K562 (cell line): Measurements from ENCODE around the gene SPHKAP. TPM values are rescaled to one million over a fixed set of nuclear protein-coding genes. Genes with fewer than 3 reads are reported as not detected.

Experiments
- ATAC-seq: fragments of 200-7000 bp; cut with Tn5 transposase; 3 replicates; pipeline ENCODE4 v1.9.1; 2020; ENCODE audit warnings: moderate library complexity
- BruUV-seq: library from RNA; stranded (reverse); fragments of 400-500 nt; replicated peaks from 2 replicates; lab custom pipeline; 2021; lab: Mats Ljungman, UMichigan
- CTCF ChIA-PET: fragments of 300-600 bp; formaldehyde crosslinking; extraction: SDS; loops from one replicate; lab custom pipeline; 2021; ENCODE audit warnings: low intra/inter-chr PET ratio; lab: Yijun Ruan, JAX
- POLR2A ChIA-PET: fragments of 300-600, 350-650 bp; sonication (Branson Sonifier 250); formaldehyde crosslinking; extraction: SDS; loops from one replicate; lab custom pipeline; 2021; ENCODE audit warnings: antibody characterized with exemption, inconsistent platforms; lab: Yijun Ruan, JAX
- DNase-seq, 4 experiments: peaks; one replicate each; pipeline versions ENCODE4 v3.0.0 to v3.0.0-alpha.2; 2011 to 2018; ENCODE audit warnings: low spot score in 3 of 4, mixed read lengths in 3 of 4; ENCODE audit errors: extremely low read depth in 1 of 4
- FAIRE-seq: peaks from 2 replicates; lab custom pipeline; 2011; peaks lifted over from hg19 to GRCh38; lab: Jason Lieb, UNC
- H2AFZ ChIP-seq: 2 replicates; pipeline ENCODE4 v1.6.0; 2011; ENCODE audit warnings: low read depth, low read length, control low read depth, inconsistent platforms
- H3K27ac ChIP-seq: fragments of 200-600 bp; 3 replicates; pipeline ENCODE4 v1.8.0; 2011; ENCODE audit warnings: low read depth, mild to moderate bottlenecking, control low read depth, inconsistent platforms, low read length, moderate library complexity, mixed read lengths; ENCODE audit errors: extremely low read depth
- H3K27me3 ChIP-seq, 2 experiments: fragments of 300-600 bp in 1 of 2; 2 replicates in 1 of 2; 3 replicates in 1 of 2; pipeline versions ENCODE4 v1.6.0 to v1.8.0; 2011; ENCODE audit warnings: inconsistent platforms in 2 of 2, low read length in 2 of 2, mild to moderate bottlenecking in 1 of 2, mixed read lengths in 1 of 2, moderate library complexity in 1 of 2; ENCODE audit not compliant: control insufficient read depth in 2 of 2, insufficient read depth in 2 of 2
- H3K36me3 ChIP-seq: fragments of 300-600 bp; 3 replicates; pipeline ENCODE4 v1.8.0; 2011; ENCODE audit warnings: mild to moderate bottlenecking, low read length, inconsistent platforms; ENCODE audit not compliant: control insufficient read depth, insufficient read depth
- H3K4me1 ChIP-seq, 2 experiments: fragments of 200-600 bp in 1 of 2; replicated peaks in 1 of 2; 2 replicates in 1 of 2; 3 replicates in 1 of 2; pipeline versions ENCODE4 v1.5.1 to v1.8.0; 2011; ENCODE audit warnings: inconsistent platforms in 2 of 2, low read length in 2 of 2, mild to moderate bottlenecking in 1 of 2, mixed read lengths in 1 of 2, moderate library complexity in 1 of 2; ENCODE audit not compliant: control insufficient read depth in 2 of 2, insufficient read depth in 2 of 2
- H3K4me2 ChIP-seq: 2 replicates; pipeline ENCODE4 v1.6.1; 2011; ENCODE audit warnings: low read length, control low read depth, inconsistent platforms, mixed read lengths; ENCODE audit not compliant: insufficient read depth
- H3K4me3 ChIP-seq: fragments of 200-600 bp; sonication (generic), shearing (Covaris generic); 2 replicates; pipeline ENCODE4 v1.5.1; 2016; ENCODE audit warnings: control low read depth, inconsistent platforms
- H3K79me2 ChIP-seq: fragments of 200-600 bp; 3 replicates; pipeline ENCODE4 v1.8.0; 2011; ENCODE audit warnings: low read length, inconsistent platforms; ENCODE audit not compliant: control insufficient read depth, insufficient read depth
- H3K9ac ChIP-seq, 2 experiments: 2 replicates each; pipeline versions ENCODE4 v1.6.0 to v1.6.1; 2011; ENCODE audit warnings: low read depth in 2 of 2, low read length in 2 of 2, control low read depth in 1 of 2, inconsistent platforms in 1 of 2, mild to moderate bottlenecking in 1 of 2, mixed read lengths in 1 of 2; ENCODE audit not compliant: insufficient read depth in 1 of 2
- H3K9me1 ChIP-seq: one replicate; pipeline ENCODE4 v1.6.0; 2011; ENCODE audit warnings: inconsistent platforms, mild to moderate bottlenecking, low read length, moderate library complexity; ENCODE audit not compliant: control insufficient read depth, insufficient read depth
- H3K9me3 ChIP-seq: replicated peaks from 2 replicates; pipeline ENCODE4 v1.5.1; 2011; ENCODE audit warnings: low read depth, low read length, inconsistent platforms; ENCODE audit not compliant: control insufficient read depth, insufficient read depth
- H4K20me1 ChIP-seq: replicated peaks from 2 replicates; pipeline ENCODE4 v1.6.1; 2011; ENCODE audit warnings: low read length, inconsistent platforms, mixed read lengths; ENCODE audit not compliant: control insufficient read depth, insufficient read depth
- BCL6 ChIP-seq: fragments of 250-450 bp; sonication (Bioruptor Pico); IDR thresholded peaks from 2 replicates; pipeline ENCODE4 v1.4.0; 2020
- CGGBP1 ChIP-seq: fragments of 250-450 bp; sonication (Bioruptor Pico); IDR thresholded peaks from 2 replicates; pipeline ENCODE4 v1.9.0; 2021; ENCODE audit warnings: mild to moderate bottlenecking
- HDAC1 ChIP-seq, 2 experiments: fragments of 450-650 bp; IDR thresholded peaks; 2 replicates each; pipeline ENCODE4 v1.6.1; 2016 to 2017; ENCODE audit warnings: inconsistent platforms in 1 of 2, mild to moderate bottlenecking in 1 of 2, moderate library complexity in 1 of 2
- RBM17 ChIP-seq: fragments of 200-400 bp; formaldehyde crosslinking; IDR thresholded peaks from 2 replicates; pipeline ENCODE4 v1.6.1; 2017; ENCODE audit warnings: low read depth, mild to moderate bottlenecking, low read length, borderline replicate concordance
- TEAD1 ChIP-seq, 2 experiments: fragments of 450-650 bp in 1 of 2; sonication (generic) in 1 of 2; formaldehyde crosslinking; IDR thresholded peaks; 2 replicates each; pipeline versions ENCODE4 v1.4.0 to v1.8.0; 2020 to 2022; ENCODE audit warnings: mild to moderate bottlenecking in 2 of 2, missing genetic modification reagents in 1 of 2
- ZBED1 ChIP-seq: IDR thresholded peaks from 2 replicates; pipeline ENCODE4 v1.6.1; 2014
- ZNF79 ChIP-seq: fragments of 250-450 bp; sonication (Bioruptor Pico); IDR thresholded peaks from 2 replicates; pipeline ENCODE4 v1.4.0; 2020; ENCODE audit warnings: low read depth, mild to moderate bottlenecking, moderate library complexity
- WGBS: fragments of 100-300 bp; shearing (Covaris generic); methylation state at CpG from one replicate; pipeline ENCODE4 v1.1.6; 2016; ENCODE audit warnings: low coverage, mixed read lengths; ENCODE audit not compliant: insufficient coverage; ENCODE audit errors: missing lambda C conversion rate; 5-methylcytosine and 5-hydroxymethylcytosine counted together
- in situ Hi-C: fragments of 300-500 bp; cut with MboI; formaldehyde crosslinking; loops from 4 replicates; pipeline ENCODE4 v1.15.0; 2018; ENCODE audit warnings: inconsistent platforms, mixed read lengths
- intact Hi-C: fragments of 100-400 bp; cut with micrococcal nuclease; formaldehyde crosslinking; loops from 2 replicates; pipeline ENCODE4 v1.14.2; 2022
- polyA plus RNA-seq, 8 experiments: library from polyadenylated mRNA; depleted of rRNA in 4 of 8; stranded (reverse) in 5 of 8; unstranded in 3 of 8; fragments of >200 nt; fragmentation: Nextera tagmentation in 2 of 8; fragmentation: Illumina TruSeq in 1 of 8; extraction: Ambion mirVana in 2 of 8; extraction: Trizol in 1 of 8; gene quantifications; 2 replicates each; pipeline versions ENCODE4 v1.2.1 to v1.2.3, GENCODE V29; 2011 to 2014; ENCODE audit warnings: inconsistent platforms in 1 of 8, missing spikeins in 1 of 8
- total RNA-seq, 7 experiments: library from RNA; depleted of rRNA in 6 of 7; stranded (reverse); fragments of >200 nt in 6 of 7; fragmentation: Illumina TruSeq in 2 of 7; extraction: Trizol in 2 of 7; gene quantifications; 2 replicates each; pipeline versions ENCODE4 v1.2.1 to v1.2.3, GENCODE V29; 2011 to 2021; ENCODE audit warnings: low replicate concordance in 1 of 7

The SPHKAP gene
- total and polyA plus RNA-seq, 9 of the 15 experiments (the other 6 are each of a cell fraction or from before 2014, with no cell fraction given), result not detected

- H4K20me1 ChIP-seq, result no peaks in the 10 kb centered on the region
- no peak overlapping the region for H3K4me2 ChIP-seq
- no peak for TF ChIP-seq HDAC1 (IDR thresholded peaks at IDR 0.05)
- TF ChIP-seq BCL6 (CRISPR knock-in tag), result no peak
- no peak for TF ChIP-seq RBM17
- no peak for TF ChIP-seq ZNF79 (CRISPR knock-in tag)
- no peak for TF ChIP-seq ZBED1
- TF ChIP-seq TEAD1 (CRISPR knock-in tag; IDR thresholded peaks at IDR 0.05), result no peak
- TF ChIP-seq CGGBP1 (CRISPR knock-in tag), result no peak
- TF ChIP-seq, all 486 proteins: peak for 0
- FAIRE-seq (no peak), DNase-seq (no peak), ATAC-seq (no peak)
- Histone ChIP-seq H3K27me3 (no peaks in the 10 kb centered on the region), H3K36me3 (no peaks in the 10 kb centered on the region), H2AFZ (no peak overlapping the region), H3K4me3 (no peak overlapping the region), H3K27ac (no peak overlapping the region), H3K9ac (no peak overlapping the region), H3K4me1 (no peaks in the 10 kb centered on the region), H3K9me3 (no peaks in the 10 kb centered on the region), H3K9me1 (no peaks in the 10 kb centered on the region), H3K79me2 (no peaks in the 10 kb centered on the region)
- in situ Hi-C loops, result no loop called here
- 0% methylated on average over 3 of the region's 5 CpGs for WGBS
- intact Hi-C loops, result no loop called here
- ChIA-PET POLR2A (no interaction called here), CTCF (no interaction called here)
- no TSS peak for BruUV-seq
Measured at GRCh38 chr2:228066126-228066798, 115.2 kb downstream of the SPHKAP start.
